Mammary epithelial cell (primary cell): ENCODE measurements around the gene PGR.

Experiments used
- CTCF ChIP-seq, 2 donors: IDR thresholded peaks in 1 of 2; conservative IDR thresholded peaks in 1 of 2; 2 replicates each; pipeline ENCODE4 v1.5.1; 2011 to 2012; ENCODE audit warnings: inconsistent platforms in 2 of 2, low read length in 2 of 2, mild to moderate bottlenecking in 2 of 2, control low read depth in 1 of 2, low read depth in 1 of 2; ENCODE audit not compliant: insufficient read depth in 1 of 2; ENCODE audit errors: extremely low read depth in 1 of 2
- EZH2 ChIP-seq: IDR thresholded peaks from 2 replicates; pipeline ENCODE4 v1.6.1; 2012; ENCODE audit warnings: low read length, inconsistent platforms, borderline replicate concordance

- no peak for TF ChIP-seq CTCF (conservative IDR thresholded peaks at IDR 0.05 in 1 of 2, IDR thresholded peaks at IDR 0.05 in 1 of 2; ENCODE audit: extremely low read depth in 1 of 2, insufficient read depth in 1 of 2, low read depth in 1 of 2, low read length in 2 of 2)
- TF ChIP-seq EZH2: no peak
Measured at GRCh38 chr11:101083335-101083734, 46.3 kb downstream of the PGR start.
